GM19438 (cell line): ENCODE measurements around the gene VPS26A.
"Not testable (repeated sequence)": the region's sequence is repeated elsewhere in the genome, so short reads cannot be mapped to it uniquely, and the experiment has no call there.

Experiments
- ATAC-seq: cut with Tn5 transposase; IDR thresholded peaks from one replicate; pipeline ENCODE4 v1.9.1; 2021; ENCODE audit warnings: low read depth; ENCODE audit not compliant: unreplicated experiment

Gene VPS26A

DNA sequence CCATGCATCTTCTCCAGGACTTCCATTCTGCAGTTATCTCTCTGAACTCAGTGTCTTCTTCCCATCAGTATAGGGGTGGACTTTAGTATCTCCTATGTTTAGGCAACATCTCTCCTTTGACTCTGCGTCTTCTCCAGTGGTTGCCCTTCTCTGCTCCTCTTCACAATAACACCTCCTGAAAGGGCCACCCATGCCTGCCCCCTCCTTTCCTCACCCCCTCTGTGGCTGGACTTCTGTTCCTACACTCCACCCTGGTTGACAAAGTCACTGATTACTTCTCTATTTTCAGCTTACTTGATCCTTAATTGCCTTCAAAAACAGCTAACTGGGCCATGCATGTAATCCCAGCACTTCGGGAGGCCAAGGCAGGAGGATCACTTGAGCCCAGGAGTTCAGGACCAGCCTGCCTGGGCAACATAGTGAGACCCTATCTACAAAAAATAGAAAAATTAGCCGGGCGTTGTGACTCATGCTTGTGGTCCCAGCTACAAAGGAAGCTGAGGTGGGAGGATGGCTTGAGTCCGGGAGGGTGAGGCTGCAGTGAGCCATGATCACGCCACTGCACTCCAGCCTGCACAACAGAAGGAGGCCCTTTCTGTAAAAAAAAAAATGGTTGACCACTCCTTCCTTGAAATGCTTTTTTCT lies 22.4 kb upstream of the VPS26A start:
- no peak for ATAC-seq

DNA sequence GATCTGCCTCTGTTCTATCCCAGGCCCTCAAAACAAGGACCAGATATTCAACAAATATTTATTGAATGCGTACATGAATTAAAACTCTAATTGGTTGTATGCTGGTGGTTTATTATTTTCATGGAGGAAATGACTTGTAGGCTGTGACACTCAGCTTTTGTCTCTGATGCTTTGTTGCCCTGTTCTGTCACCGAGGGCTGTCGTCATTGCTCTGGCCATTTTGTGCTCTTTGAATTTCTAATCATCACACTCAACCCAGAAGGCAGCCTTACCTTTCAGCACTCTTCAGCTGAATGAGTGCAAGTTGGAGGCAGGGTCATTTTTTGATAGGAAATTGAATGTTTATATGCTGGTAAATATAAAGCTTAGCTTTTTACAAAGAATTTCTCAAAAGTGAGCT lies 21.5 kb upstream of the VPS26A start:
- ATAC-seq: no peak

DNA sequence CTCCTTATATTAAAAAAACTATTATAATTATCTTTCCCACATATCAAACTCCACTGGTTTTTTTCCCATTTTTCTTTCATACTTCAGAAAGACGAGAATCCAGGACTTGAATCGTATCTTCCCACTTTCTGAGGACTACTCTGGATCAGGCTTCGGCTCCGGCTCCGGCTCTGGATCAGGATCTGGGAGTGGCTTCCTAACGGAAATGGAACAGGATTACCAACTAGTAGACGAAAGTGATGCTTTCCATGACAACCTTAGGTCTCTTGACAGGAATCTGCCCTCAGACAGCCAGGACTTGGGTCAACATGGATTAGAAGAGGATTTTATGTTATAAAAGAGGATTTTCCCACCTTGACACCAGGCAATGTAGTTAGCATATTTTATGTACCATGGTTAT lies 20.2 kb upstream of the VPS26A start:
- no peak for ATAC-seq

DNA sequence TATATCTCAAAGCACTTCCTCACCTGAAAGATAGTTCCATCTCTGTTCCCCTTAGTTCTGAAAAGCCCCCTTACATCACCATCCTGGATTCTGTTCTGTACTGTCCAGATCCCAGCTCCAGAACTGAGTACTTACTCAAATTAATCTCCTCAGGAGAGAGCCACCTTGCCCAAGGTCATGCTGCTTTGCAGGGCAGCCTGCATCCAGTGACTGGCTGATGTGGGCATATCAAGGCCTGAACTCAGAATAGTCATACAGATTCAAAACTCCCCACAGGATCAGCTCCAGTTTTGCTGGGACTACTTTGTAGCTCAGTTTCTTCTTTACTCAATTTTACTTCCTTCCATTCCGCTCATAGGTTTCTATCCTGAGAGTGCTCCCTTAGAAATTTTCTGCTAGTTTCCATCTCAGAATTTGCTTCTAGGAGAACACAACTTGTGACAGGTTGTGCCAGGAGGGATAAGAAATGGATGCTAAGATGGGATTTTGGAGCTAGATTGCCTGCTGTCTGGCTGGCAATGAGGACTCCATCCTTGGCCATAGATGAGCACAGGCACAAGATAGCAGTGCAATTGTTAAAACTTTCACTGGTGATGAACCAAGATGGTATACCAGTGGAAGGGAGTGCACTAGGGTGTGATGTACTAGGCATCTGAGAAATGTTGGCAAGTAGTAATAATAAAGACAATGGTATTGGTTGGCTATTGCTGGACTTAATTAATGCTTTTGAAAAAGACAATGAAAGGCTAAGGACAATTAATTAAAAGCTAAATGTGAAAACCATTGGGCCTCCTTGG lies 18.8 kb upstream of the VPS26A start:
- no peak for ATAC-seq

DNA sequence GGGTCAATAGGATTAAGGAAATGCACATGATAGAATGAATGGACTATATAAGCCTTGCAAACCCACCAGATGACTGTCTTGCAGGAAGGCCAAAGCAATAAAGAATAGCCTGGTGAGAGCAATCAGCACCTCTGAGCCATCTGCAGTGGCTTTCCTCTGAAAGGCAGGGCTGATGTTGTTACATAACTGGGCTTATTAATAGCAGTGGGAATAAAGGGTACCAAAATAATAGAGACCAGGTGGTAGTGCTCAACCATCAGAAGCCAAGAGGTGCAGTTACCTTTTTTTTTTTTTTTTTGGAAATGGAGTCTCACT lies 16.8 kb upstream of the VPS26A start:
- no peak for ATAC-seq

DNA sequence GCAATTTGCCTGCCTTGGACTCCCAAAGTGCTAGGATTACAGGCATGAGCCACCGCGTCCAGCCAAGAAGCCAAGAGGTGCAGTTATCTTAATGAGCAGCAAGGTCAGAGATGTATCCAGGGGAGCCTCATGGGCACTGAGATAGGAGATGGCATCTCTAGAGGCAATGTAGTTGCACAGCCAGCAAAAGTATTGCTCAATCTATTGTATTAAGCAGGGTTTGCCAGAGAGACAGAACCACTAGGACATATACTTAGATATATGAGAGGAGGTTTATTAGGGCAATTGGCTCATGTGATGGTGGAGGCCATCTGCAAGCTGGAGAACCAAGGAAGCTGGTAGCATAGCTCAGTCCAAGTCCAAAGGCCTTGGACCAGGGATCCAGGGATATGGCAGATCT lies 16.3 kb upstream of the VPS26A start:
- no peak for ATAC-seq

DNA sequence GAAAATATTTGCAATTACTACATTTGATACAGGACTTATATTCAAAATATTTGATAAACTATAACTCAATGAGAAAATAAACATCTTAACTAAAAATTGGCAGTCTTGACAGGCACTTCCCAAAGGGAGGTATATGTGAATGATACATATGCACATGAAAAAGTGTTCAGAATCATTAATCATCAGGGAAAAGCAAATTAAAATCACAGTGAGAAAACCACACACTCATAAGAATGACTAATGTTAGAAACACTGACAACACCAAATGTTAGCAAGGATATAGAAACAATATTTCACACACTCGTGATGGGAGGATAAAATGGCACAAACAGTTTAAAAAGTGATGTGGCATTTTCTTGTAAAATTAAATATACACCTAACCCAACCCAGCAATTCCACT lies 4.1 kb upstream of the VPS26A start:
- ATAC-seq: no peak

DNA sequence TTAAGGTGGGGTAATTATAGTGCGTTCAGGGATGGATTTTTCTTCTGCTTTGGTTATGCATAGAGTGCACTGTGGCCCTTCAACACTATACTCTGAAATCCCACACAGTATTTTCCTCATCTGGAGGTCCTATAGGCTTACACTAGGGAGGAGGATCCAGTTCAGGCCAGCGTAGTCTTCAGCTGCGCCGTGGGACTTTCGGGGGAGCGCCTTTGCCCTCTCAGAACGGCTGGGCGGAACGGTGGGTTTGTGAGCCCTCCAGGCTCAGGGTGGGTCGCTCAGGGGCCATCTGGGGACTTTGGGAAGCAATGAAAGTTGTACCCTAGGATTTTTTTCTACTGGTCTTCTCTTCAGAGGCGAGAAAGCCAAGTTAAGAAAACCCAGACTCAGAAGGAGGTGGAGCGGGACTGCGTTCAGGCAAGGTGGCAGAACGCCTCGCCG lies 652 bp upstream of the VPS26A start:
- peak; percentile 25 for ATAC-seq

DNA sequence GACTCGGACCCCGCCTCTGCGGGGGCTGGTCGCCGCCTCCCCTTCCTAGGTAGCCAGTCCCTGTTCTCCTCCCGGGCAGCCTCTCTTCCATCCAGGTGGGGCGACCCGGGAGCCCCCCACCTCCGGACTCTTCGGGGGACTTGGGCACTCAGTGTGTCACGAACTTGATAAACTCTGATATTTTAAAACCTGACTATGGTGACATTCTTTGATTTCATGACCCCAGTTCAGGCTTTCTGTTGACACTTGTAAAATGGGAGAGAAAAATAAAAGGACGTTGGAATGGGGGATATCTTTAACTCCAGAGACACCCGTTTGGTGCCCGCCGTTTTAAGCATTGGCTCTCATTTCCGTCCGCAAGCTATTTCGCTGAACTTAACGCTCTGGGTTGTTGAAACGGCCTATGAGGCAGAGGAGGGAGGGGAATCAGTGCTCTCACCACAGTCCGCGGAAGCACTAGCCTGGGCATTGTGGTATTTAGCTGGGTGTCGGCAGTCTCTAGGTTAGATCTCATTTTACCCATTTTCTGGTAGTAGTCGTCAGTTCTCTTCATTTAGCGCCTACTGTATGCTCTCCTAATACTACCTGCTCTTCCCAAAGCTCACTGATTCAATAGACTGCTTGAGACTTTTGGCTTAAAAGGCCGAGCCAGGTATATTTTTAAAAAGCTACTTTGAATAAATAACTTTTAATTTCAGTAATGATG lies 738 bp downstream of the VPS26A start:
- ATAC-seq: peak; percentile 30

DNA sequence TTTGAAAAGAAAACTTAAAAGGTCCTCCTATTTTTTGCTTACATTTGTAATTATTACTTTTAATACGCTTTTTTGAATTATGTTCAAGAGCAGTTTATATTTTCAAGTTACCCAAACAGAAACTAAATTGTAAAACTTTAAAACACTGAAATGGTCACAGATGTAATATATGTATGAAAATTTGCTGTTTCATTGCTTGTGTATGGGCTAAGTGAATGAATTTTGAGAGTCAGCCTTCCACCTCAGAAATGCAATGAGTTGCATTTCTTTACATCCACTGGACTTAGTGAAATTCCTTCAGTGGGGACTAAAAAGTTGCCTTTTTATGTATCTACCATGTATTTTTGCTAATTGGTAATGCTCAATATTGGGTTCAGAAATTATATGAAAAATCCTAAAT lies 1.6 kb downstream of the VPS26A start:
- ATAC-seq: no peak

DNA sequence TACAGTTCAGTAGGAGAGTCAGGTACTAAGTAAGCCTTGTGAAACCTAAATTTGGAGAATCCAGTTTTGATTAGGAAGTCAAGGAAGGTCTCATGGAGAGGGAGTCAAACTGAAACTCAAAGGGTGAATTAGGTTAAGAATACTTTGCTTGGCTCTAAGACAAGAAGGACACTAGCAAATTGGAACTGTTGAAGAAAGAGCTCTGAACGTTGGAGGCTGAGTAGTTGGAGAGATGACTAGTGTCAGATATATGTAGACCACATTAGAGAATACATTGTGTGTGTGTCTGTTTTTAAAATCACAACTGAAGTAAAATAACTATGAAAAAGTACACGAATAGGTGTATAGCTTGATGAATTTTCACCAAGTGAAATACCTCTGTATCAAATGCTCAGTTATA lies 6.3 kb downstream of the VPS26A start:
- no peak for ATAC-seq

DNA sequence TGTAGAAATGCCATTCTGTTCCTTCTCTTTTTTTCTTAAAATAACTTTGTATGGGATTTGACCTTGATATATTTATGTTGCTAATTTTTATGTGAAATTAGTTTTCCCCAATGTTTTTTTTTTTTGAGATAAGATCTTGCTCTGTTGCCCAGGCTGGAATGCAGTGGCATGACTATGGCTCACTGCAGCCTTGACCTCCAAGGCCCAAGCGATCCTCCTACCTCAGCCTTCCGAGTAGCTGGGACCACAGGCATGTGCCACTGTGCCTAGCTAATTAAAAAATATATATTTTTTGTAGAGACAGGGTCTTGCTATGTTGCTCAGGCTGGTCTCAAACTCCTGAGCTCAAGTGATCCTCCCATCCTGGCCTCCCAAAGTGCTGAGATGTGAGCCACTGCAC lies 16.0 kb downstream of the VPS26A start:
- ATAC-seq: no peak

DNA sequence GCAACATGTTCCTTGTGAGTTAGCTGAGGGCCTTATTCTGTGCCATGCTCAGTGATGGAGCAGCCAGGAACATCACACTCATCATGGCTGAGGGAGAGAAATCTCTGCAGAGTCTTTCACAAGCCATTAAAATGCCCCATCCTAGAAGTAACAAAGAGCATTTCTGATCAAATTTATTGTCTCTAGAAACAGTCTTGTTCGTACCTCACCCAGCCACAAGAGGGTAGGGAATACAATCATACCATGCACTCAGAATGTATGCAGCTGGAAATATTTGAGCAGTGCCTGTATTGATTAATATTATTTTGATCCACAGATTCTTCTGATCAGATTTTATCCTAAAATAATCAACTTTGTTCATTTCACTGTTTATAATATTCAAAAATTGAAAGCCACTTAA lies 17.3 kb downstream of the VPS26A start:
- no peak for ATAC-seq

DNA sequence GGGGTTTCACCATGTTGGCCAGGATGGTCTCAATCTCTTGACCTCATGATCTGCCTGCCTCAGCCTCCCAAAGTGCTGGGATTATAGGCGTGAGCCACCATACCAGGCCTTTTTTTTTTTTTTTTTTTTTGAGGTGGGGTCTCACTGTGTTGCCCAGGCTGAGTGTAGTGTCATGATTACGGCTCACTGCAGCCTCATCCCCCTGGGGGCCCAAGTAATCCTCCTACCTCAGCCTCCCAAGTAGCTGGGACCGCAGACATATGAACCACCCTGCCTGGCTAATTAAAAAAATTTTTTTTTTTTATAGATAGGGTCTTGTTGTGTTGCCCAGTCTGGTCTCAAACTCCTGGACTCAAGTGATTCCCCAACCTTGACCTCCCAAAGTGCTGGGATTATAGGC lies 18.1 kb downstream of the VPS26A start:
- ATAC-seq: not testable (repeated sequence)

DNA sequence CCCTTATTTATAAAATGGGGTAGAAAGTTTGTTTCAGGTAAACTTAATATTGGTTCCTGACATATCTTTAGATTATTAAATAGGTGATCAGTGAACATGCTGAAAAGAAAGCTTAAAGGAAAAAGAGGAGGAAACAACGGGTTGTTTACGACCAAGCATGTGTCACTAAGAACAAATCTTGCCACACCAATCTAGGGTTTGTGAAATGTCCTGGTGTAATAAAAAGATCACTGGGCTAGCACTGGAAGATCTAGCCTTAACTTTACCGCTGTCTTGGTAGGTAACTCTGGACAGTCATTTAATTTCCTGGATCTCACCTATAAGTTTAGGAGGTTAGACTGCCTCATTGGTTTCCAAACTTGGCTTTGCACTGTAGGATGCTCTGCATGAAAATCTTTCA lies 19.0 kb downstream of the VPS26A start:
- no peak for ATAC-seq

DNA sequence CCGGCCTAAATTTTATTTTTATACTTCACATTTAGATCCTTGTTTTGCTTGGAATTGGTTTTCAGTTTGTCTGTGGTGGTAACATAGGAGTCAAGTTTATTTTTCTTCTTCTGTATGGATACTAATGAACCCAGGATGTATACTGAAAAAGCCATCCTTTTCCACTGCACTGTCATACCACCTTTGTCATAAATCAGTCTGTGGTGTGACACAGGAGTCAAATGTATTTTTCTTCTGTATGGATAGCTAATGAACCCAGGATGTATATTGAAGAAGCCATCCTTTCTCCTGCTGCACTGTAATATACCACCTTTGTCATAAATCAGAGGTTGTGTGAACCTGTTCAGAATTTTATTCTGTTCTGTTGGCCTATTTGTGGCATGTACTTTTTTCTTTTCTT lies 21.4 kb downstream of the VPS26A start:
- ATAC-seq: no peak

DNA sequence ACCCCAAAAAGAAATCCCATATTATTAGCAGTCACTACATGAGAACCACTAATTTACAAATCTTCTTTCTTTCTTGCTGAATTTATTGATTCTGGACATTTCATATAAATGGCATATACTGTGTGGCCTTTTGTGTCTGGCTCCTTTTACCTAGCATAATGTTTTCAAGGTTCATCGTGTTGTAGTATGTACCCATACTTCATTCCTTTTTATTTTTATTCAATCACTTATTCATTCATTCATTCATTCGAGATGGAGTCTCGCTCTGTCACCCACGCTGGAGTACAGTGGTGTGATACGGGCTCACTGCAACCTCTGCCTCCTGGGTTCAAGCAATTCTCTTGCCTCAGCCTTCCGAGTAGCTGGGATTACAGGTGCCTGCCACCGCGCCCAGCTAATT lies 21.9 kb downstream of the VPS26A start:
- ATAC-seq: no peak

DNA sequence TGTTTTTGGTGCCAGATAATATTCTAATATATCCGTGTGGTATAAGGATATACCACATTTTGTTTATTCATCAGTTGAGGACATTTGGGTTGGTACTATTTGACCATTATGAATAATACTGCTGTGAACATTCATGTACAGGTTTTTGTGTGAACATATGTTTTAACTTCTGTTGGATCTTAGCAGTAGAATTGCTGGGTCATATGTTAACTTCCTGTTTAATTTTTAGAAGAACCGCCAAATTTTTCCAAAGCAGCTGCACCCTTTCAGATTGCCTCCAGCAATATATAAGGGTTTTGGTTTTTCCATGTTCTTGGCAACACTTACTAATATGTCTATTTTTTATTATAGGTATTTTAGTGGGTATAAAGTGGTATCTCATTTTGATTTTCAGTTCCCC lies 22.8 kb downstream of the VPS26A start:
- ATAC-seq: no peak

DNA sequence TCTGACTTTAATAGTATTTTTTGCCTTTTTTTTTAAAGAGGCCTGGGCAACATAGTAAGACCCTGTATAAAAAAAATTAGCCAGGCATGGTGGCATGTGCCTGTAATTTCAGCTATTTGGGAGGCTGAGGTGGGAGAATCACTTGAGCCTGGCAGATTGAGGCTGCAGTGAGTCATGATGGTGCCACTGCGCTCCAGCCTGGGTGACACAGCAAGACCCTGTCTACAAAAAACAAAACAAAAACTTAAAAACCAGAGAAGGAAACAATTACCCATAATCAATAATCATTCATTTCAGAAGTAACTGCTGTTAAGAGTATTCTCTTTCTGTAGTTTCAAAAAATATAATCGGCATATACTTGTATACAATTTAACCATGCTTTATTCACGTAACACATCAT lies 28.0 kb downstream of the VPS26A start:
- no peak for ATAC-seq

DNA sequence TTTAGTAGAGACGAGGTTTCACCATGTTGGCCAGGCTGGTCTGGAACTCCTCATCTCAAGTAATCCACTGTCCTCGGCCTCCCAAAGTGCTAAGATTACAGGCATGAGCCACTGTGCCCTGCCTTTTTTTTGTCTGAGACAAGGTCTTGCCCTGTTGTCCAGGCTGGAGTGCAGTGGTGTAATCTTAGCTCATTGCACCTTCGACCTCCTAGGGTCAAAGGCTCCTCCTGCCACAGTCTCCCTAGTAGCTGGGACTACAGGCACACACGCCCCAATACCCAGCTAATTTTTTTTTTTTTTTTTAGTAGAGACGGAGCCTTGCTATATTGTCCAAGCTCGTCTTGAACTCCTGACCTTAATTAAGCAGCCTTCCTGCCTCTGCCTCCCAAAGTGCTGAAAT lies 29.2 kb downstream of the VPS26A start:
- no peak for ATAC-seq

DNA sequence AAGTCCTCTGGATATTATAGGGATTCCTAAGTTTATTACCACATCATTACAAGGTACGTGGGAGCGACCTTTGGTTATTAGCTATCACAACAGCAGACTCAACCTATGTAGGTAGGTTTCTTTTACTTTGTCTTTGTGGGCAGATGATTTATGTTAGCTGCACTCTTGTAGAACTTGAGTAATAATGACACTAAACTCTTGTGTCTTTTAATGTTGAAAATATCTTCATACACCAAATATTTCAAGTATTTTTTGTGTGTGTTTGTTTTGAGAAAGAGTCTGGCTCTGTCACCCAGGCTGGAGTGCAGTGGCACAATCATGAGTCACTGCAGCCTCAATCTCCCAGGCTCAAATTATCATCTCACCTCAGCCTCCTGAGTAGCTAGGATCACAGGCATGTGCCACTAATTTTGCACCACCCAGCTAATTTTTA lies 36.8 kb downstream of the VPS26A start:
- no peak for ATAC-seq

DNA sequence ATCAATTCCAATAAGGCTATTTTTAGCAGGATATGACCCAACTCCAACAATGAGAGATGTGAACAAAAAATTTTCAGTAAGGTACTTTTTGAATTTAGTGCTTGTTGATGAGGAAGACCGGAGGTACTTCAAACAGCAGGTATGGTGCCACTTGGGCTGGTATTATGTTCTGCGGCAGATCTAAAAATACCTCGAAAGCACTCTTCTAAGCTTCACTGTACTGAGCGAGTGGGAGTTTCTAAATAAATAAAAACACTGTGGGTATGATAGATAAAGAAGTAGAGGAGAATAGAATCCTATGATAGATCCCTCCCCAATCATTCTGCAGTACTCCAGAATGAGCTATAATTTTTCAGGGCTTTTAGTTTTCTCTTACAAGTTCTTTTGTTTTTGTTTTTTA lies 44.5 kb downstream of the VPS26A start:
- no peak for ATAC-seq
